Esophagus squamous epithelium (tissue), 5 donors: Measurements from ENCODE around the gene ANXA5. TPM values are rescaled to one million over a fixed set of nuclear protein-coding genes. Genes with fewer than 3 reads are reported as not detected.

Source experiments
- DNase-seq: peaks from one replicate; lab custom pipeline; 2025; lab: John Stamatoyannopoulos, UW
- H3K27ac ChIP-seq, 4 donors: fragments of 200-600 bp; sonication (generic); one replicate each; pipeline ENCODE4 v1.5.1; 2016 to 2019; ENCODE audit warnings: mild to moderate bottlenecking in 1 of 4
- H3K27me3 ChIP-seq, 4 donors: fragments of 200-600 bp; sonication (generic); 1 replicate in 3 of 4; 2 replicates in 1 of 4; pipeline versions ENCODE4 v1.5.1 to v1.6.0; 2017 to 2021; ENCODE audit warnings: antibody characterized with exemption in 1 of 4
- H3K36me3 ChIP-seq, 3 donors: fragments of 200-600 bp; sonication (generic); one replicate each; pipeline ENCODE4 v1.5.1; 2016 to 2019
- H3K4me1 ChIP-seq, 3 donors: fragments of 200-600 bp; sonication (generic); one replicate each; pipeline ENCODE4 v1.5.1; 2017 to 2019
- H3K4me3 ChIP-seq, 4 donors: fragments of 200-600 bp; sonication (generic); 1 replicate in 3 of 4; 2 replicates in 1 of 4; pipeline ENCODE4 v1.5.1; 2016 to 2019; ENCODE audit warnings: mild to moderate bottlenecking in 2 of 4, moderate library complexity in 1 of 4
- H3K9me3 ChIP-seq, 3 donors: fragments of 200-600 bp; sonication (generic); one replicate each; pipeline ENCODE4 v1.5.1; 2016 to 2019
- POLR2A ChIP-seq, 4 donors: fragments of 450-650 bp; IDR thresholded peaks; one replicate each; pipeline ENCODE4 v1.6.1; 2017; ENCODE audit warnings: antibody characterized with exemption in 4 of 4, mild to moderate bottlenecking in 4 of 4, moderate library complexity in 3 of 4
- WGBS, 2 donors: methylation state at CpG; one replicate each; pipeline ENCODE4 v1.1.5; 2018; 5-methylcytosine and 5-hydroxymethylcytosine counted together
- intact Hi-C: fragments of 100-400 bp; cut with DNase I; formaldehyde crosslinking; loops from one replicate; pipeline ENCODE4 v1.15.0; 2022
- total RNA-seq, 4 donors: library from RNA; depleted of rRNA; stranded (reverse); fragments of >200 nt; gene quantifications; one replicate each; pipeline ENCODE4 v1.1.0, GENCODE V29; 2016
- TF ChIP-seq, protein P1 (sequence below), 6 experiments: fragments of 450-650 bp in 4 of 6; fragments of 200-600 bp in 2 of 6; sonication (generic) in 2 of 6; IDR thresholded peaks; one replicate each; pipeline ENCODE4 v1.5.1; 2016 to 2019; ENCODE audit warnings: antibody characterized with exemption in 6 of 6, mild to moderate bottlenecking in 4 of 6, moderate library complexity in 4 of 6
- donor health status: DM: yes; HTN: yes; CAD: no.

The ANXA5 gene
- total RNA-seq, 4 donors from 2014 or later: 50.4 to 153 (median 117) TPM

DNA sequence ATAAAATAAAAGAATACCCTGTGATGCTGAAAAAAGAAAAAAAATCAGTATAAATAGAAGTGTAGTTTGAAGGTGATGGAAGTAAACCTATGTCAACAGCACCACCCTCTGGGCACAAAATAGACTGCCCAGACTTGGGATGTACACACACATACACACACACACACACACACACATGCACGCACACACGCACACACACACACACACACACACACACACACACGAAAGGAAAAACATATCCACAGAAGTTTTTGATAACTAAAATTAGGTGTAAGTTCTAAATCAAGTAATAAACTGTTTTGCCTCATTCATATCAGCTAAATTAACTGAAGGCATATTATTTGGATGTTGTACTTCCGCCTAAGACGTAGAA, 40.5 kb downstream of the ANXA5 start:
- no peaks in the 10 kb centered on the region for H3K27me3 ChIP-seq
- DNase-seq: no peak

DNA sequence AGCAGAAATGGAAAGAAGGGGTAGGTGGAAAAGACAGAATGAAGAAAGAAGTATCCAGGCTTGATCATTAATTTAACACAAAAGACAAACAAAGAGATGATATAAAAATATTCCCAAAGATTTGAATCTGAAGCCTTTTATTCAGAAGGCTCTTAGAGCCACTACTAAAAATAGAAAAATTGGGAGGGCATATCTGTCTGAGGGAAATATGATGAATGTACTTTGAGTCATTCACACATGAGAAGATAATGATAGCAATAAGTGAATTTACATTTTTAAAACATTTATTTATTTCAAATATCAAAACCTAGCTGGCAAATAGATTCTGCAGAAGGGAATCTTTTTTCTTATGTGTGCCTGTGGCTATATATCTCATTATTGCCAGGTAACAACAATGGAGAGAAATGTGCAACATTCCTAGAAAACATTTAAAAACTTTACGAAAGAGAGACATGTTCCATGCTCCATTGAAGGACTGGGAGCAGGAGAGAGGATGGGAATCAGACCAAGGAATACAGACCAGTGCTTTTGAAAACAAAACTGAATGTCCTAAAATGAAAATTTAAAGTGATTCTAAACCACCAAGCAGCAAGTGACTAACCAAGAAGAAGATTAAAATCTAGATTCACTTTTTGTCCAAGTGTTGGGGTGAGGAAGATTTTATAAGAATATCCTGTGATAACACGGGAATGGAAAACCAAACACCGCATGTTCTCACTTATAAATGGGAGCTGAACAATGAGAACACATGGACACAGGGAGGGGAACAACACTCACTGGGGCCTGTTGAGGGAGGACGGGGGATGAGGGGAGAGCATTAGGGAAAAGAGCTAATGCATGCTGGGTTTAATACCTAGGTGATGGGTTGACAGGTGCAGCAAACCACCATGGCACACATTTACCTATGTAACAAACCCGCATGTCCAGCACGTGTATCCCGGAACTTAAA, 41.2 kb downstream of the ANXA5 start:
- TF ChIP-seq POLR2A (IDR thresholded peaks at IDR 0.05): no peak
- TF ChIP-seq, protein P1, sequence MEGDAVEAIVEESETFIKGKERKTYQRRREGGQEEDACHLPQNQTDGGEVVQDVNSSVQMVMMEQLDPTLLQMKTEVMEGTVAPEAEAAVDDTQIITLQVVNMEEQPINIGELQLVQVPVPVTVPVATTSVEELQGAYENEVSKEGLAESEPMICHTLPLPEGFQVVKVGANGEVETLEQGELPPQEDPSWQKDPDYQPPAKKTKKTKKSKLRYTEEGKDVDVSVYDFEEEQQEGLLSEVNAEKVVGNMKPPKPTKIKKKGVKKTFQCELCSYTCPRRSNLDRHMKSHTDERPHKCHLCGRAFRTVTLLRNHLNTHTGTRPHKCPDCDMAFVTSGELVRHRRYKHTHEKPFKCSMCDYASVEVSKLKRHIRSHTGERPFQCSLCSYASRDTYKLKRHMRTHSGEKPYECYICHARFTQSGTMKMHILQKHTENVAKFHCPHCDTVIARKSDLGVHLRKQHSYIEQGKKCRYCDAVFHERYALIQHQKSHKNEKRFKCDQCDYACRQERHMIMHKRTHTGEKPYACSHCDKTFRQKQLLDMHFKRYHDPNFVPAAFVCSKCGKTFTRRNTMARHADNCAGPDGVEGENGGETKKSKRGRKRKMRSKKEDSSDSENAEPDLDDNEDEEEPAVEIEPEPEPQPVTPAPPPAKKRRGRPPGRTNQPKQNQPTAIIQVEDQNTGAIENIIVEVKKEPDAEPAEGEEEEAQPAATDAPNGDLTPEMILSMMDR (IDR thresholded peaks at IDR 0.05): no peak
- Histone ChIP-seq H3K27ac (no peak overlapping the region), H3K36me3 (no peaks in the 10 kb centered on the region), H3K9me3 (no peaks in the 10 kb centered on the region), H3K27me3 (no peaks in the 10 kb centered on the region), H3K4me1 (no peaks in the 10 kb centered on the region), H3K4me3 (no peak overlapping the region)
- no peak for DNase-seq
- intact Hi-C loops: no loop called here
- 61 to 63% methylated on average over 7 of the region's 7 CpGs for WGBS, 2 donors

More for the DNA sequence above, 40.5 kb downstream of the ANXA5 start:
- no peaks in the 10 kb centered on the region for H3K4me1 ChIP-seq
- H3K9me3 ChIP-seq: no peaks in the 10 kb centered on the region
- no peak overlapping the region for H3K4me3 ChIP-seq
- 38 to 40% methylated on average over 5 of the region's 5 CpGs for WGBS, 2 donors
- H3K27ac ChIP-seq: no peak overlapping the region
- intact Hi-C loops: no loop called here
- TF ChIP-seq, protein P1 (IDR thresholded peaks at IDR 0.05): peak in 4 of 6 experiments; percentile 14 to 54 (median 20)
- TF ChIP-seq POLR2A (IDR thresholded peaks at IDR 0.05): no peak
- no peaks in the 10 kb centered on the region for H3K36me3 ChIP-seq

DNA sequence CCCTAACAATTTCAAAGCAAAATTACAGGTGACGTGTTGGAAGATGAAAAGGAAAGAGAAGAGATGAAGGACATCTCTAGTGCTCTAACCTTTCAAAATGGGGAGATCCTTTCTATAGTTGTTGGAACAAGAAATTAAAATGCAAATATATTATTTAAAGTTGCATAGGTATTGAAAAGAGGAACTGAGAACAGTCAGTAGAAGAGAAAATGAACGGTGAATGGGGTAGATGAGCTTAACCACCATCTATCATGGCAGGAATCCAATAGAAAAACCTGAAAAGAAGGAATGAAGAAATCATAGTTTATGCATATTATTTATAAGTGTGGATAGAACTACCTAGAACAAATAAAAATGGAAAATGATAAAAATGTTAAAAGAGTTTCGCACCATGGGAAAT, 42.0 kb downstream of the ANXA5 start:
- no peaks in the 10 kb centered on the region for H3K27me3 ChIP-seq
- TF ChIP-seq, protein P1 (IDR thresholded peaks at IDR 0.05): no peak
- TF ChIP-seq POLR2A (IDR thresholded peaks at IDR 0.05): no peak
- no peak overlapping the region for H3K27ac ChIP-seq
- H3K4me3 ChIP-seq: no peak overlapping the region
- H3K36me3 ChIP-seq: no peaks in the 10 kb centered on the region
- no peaks in the 10 kb centered on the region for H3K9me3 ChIP-seq
- WGBS, 2 donors: 76 to 83% methylated on average over 3 of the region's 3 CpGs
- H3K4me1 ChIP-seq: no peaks in the 10 kb centered on the region
- intact Hi-C loops: no loop called here
- no peak for DNase-seq

DNA sequence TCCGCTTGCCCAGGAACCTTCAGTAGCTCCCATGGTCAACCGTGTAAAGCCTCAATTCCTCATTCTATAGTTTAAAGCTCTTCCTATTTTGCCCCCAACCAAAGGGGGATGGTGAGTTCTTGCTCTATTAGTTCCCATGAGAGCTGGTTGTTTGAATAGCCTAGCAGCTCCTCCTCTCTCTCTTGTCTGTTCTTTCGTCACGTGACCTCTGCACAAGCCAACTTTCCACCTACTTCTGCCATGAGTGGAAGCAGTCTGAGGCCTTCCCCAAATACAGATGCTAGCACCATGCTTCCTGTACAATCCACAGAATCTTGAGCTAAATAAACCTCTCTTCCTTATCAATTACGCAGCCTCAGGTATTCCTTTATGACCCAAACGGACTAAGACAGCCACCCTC, 42.8 kb downstream of the ANXA5 start:
- DNase-seq: no peak
- TF ChIP-seq POLR2A (IDR thresholded peaks at IDR 0.05): no peak
- TF ChIP-seq, protein P1 (IDR thresholded peaks at IDR 0.05): no peak
- Histone ChIP-seq H3K4me1 (no peaks in the 10 kb centered on the region), H3K4me3 (no peak overlapping the region), H3K27ac (no peak overlapping the region), H3K36me3 (no peaks in the 10 kb centered on the region), H3K27me3 (no peaks in the 10 kb centered on the region), H3K9me3 (no peaks in the 10 kb centered on the region)
- 86 to 90% methylated on average over 6 of the region's 6 CpGs for WGBS, 2 donors
- intact Hi-C loops: no loop called here

DNA sequence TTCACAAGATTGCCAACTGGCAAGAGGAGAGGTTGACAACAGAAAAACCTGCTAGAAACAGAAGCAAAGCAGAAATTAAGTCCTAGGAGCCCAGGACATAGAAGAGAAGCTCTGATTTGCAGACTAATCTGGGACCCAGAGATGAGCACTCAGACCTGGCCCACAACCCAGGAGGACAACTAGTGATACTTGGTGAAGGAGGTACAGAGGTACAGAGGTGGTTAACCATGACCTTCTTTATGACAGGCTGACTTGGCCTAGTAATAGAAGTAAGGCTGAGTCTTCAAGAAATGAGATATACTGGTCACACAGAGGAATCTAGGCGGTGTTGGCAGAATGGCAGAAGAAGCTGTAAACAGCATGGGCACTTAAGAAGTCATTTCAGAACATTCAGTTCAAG, 43.6 kb downstream of the ANXA5 start:
- no peak overlapping the region for H3K27ac ChIP-seq
- no peaks in the 10 kb centered on the region for H3K27me3 ChIP-seq
- no peaks in the 10 kb centered on the region for H3K9me3 ChIP-seq
- 90 to 100% methylated on average over 1 of the region's 1 CpG for WGBS, 2 donors
- no peak for DNase-seq
- no peak overlapping the region for H3K4me3 ChIP-seq
- no peaks in the 10 kb centered on the region for H3K36me3 ChIP-seq
- H3K4me1 ChIP-seq: no peaks in the 10 kb centered on the region
- intact Hi-C loops: no loop called here
- TF ChIP-seq POLR2A (IDR thresholded peaks at IDR 0.05): no peak
- TF ChIP-seq, protein P1 (IDR thresholded peaks at IDR 0.05): no peak
